HG03520 (cell line): Measurements from ENCODE around the gene LYZL6.
"Not testable (repeated sequence)": the region's sequence is repeated elsewhere in the genome, so short reads cannot be mapped to it uniquely, and the experiment has no call there.

Experiments used
- ATAC-seq: cut with Tn5 transposase; IDR thresholded peaks from one replicate; pipeline ENCODE4 v1.9.1; 2021; ENCODE audit warnings: mild to moderate bottlenecking, moderate library complexity; ENCODE audit not compliant: unreplicated experiment

LYZL6 gene

GRCh38 chr17:35948092-35948491 is 4.6 kb upstream of the LYZL6 start:
- no peak for ATAC-seq

GRCh38 chr17:35947156-35947585 is 3.7 kb upstream of the LYZL6 start:
- ATAC-seq: no peak

- ATAC-seq: no peak
These were observed 638 bp upstream of the LYZL6 start for GRCh38 chr17:35944151-35944550.

- no peak for ATAC-seq
These were observed 826 bp downstream of the LYZL6 start for GRCh38 chr17:35942588-35943186.

GRCh38 chr17:35938492-35938891 is 5.0 kb downstream of the LYZL6 start:
- ATAC-seq: not testable (repeated sequence)

GRCh38 chr17:35936063-35936462 is 7.5 kb downstream of the LYZL6 start:
- ATAC-seq: no peak

- no peak for ATAC-seq
These were observed 8.8 kb downstream of the LYZL6 start for GRCh38 chr17:35934760-35935159.

- no peak for ATAC-seq
These were observed 10.9 kb downstream of the LYZL6 start for GRCh38 chr17:35932586-35932985.

GRCh38 chr17:35931794-35932425 is 11.6 kb downstream of the LYZL6 start:
- ATAC-seq: no peak

- peak; percentile 68 for ATAC-seq
These were observed 13.1 kb downstream of the LYZL6 start, which contains the start of gene RDM1 for GRCh38 chr17:35930211-35931065. Gene RDM1 (minus strand): TSS chr17:35930773. CDS start chr17:35930727, 46 bp downstream.

GRCh38 chr17:35927714-35928113 is 15.8 kb downstream of the LYZL6 start:
- ATAC-seq: no peak

- no peak for ATAC-seq
These were observed 19.9 kb downstream of the LYZL6 start for GRCh38 chr17:35923609-35924114.

GRCh38 chr17:35920229-35920628 is 23.3 kb downstream of the LYZL6 start:
- no peak for ATAC-seq

GRCh38 chr17:35918665-35919064 is 24.8 kb downstream of the LYZL6 start:
- ATAC-seq: no peak

- no peak for ATAC-seq
These were observed 25.8 kb downstream of the LYZL6 start for GRCh38 chr17:35917519-35918213.

- no peak for ATAC-seq
These were observed 28.2 kb downstream of the LYZL6 start for GRCh38 chr17:35915153-35915964.

- no peak for ATAC-seq
These were observed 29.2 kb downstream of the LYZL6 start for GRCh38 chr17:35914354-35914753.

GRCh38 chr17:35913609-35914008 is 29.9 kb downstream of the LYZL6 start:
- ATAC-seq: no peak

GRCh38 chr17:35912942-35913341 is 30.6 kb downstream of the LYZL6 start:
- ATAC-seq: no peak

GRCh38 chr17:35912339-35912912 is 31.1 kb downstream of the LYZL6 start:
- ATAC-seq: no peak
